ENCODE measurements around the gene CKAP4. TPM values are rescaled to one million over a fixed set of nuclear protein-coding genes. Genes with fewer than 3 reads are reported as not detected.

The CKAP4 gene
- total and polyA plus RNA-seq, 10 of the 15 experiments (the other 5 are each of a cell fraction or from before 2014, with no cell fraction given): 0.39 to 23.6 (median 11.1) TPM

- intact Hi-C loops (cut with micrococcal nuclease; ENCODE audit: unreplicated experiment): loop anchor here (1.0 to 10.0 kb wide), 3 partner anchors 55 to 688 kb away; partner anchors contain the start of gene POLR3B
- no peaks in the 10 kb centered on the region for H4K20me1 ChIP-seq (ENCODE audit: control insufficient read depth, insufficient read depth)
- WGBS (ENCODE audit: insufficient coverage, insufficient replicate concordance, low lambda C conversion rate, missing lambda C conversion rate): 36% methylated on average over 11 of the region's 11 CpGs
- in situ Hi-C loops (cut with MboI): loop anchor here (5.0 kb wide), 1 partner anchor 55 kb away; no protein-coding TSS in a partner anchor
- H3K4me2 ChIP-seq (ENCODE audit: control insufficient read depth, insufficient read depth): no peak overlapping the region; the same call in 1 of the 2 replicates
- TF ChIP-seq GABPA (IDR thresholded peaks at IDR 0.05; ENCODE audit: low read depth): no peak
- TF ChIP-seq CTCF (IDR thresholded peaks at IDR 0.05 in 2 of 3, conservative IDR thresholded peaks at IDR 0.05 in 1 of 3; ENCODE audit: control insufficient read depth in 2 of 3, extremely low read depth in 1 of 3, insufficient read depth in 1 of 3, low read depth in 3 of 3, low read length in 3 of 3): peak; percentile 53 to 78 (median 60); a peak in 5 of 6 replicates
- no peak for TF ChIP-seq NR2C1 (IDR thresholded peaks at IDR 0.05)
- peak; percentile 85; the same call in 1 of the 2 replicates for TF ChIP-seq SMC3 (IDR thresholded peaks at IDR 0.05; ENCODE audit: borderline replicate concordance, low read length)
- TF ChIP-seq RAD51 (IDR thresholded peaks at IDR 0.05): peak; percentile 58; the same call in 1 of the 2 replicates
- peak; percentile 78 for TF ChIP-seq RAD21 (IDR thresholded peaks at IDR 0.05; ENCODE audit: insufficient read depth, low read depth, low read length)
- H3K79me2 ChIP-seq (ENCODE audit: control insufficient read depth, insufficient read depth, low read length): no peaks in the 10 kb centered on the region
- DNase-seq (ENCODE audit: low read depth, low spot score): no peak
- H3K27me3 ChIP-seq (replicated peaks in 1 of 2; ENCODE audit: control insufficient read depth in 2 of 2, insufficient read depth in 2 of 2, low read length in 1 of 2): peaks cover 2% of the 10 kb centered on the region in 2 experiments; a peak in 3 of 4 replicates
- SMC1A ChIA-PET (ENCODE audit: uncharacterized antibody, unreplicated experiment): interaction anchor here (0.9 to 5.2 kb wide), 16 partner anchors 41 to 806 kb away, joined by 3 to 57 read pairs (median 5); partner anchors contain the start of genes POLR3B and TCP11L2
- no peaks in the 10 kb centered on the region for H3K9me3 ChIP-seq (replicated peaks; ENCODE audit: control insufficient read depth, insufficient read depth, low read length)
- POLR2A ChIA-PET: no interaction called here
- ATAC-seq: peak; percentile 68
- CTCF ChIA-PET: interaction anchor here (0.7 to 8.5 kb wide), 28 partner anchors 8 to 878 kb away, joined by 3 to 206 read pairs (median 4); partner anchors contain the start of gene POLR3B
- H3K4me1 ChIP-seq (ENCODE audit: control insufficient read depth, insufficient read depth, low read length): no peaks in the 10 kb centered on the region
- H3K27ac ChIP-seq (ENCODE audit: control insufficient read depth, insufficient read depth): no peak overlapping the region
- no TSS peak for BruUV-seq (replicated peaks)
- no peak overlapping the region for H2AFZ ChIP-seq (ENCODE audit: control insufficient read depth, low read depth, low read length)
- H3K9ac ChIP-seq (ENCODE audit: control insufficient read depth, insufficient read depth, low read length): no peak overlapping the region
- FAIRE-seq: peak; percentile 84
- H3K36me3 ChIP-seq (ENCODE audit: control insufficient read depth in 2 of 2, insufficient read depth in 2 of 2, low read length in 1 of 2): no peaks in the 10 kb centered on the region
- RAD21 ChIA-PET (ENCODE audit: unreplicated experiment): interaction anchor here (0.6 to 3.6 kb wide), 12 partner anchors 8 to 692 kb away, joined by 3 to 44 read pairs (median 4); partner anchors contain the start of gene POLR3B
- no peak overlapping the region for H3K4me3 ChIP-seq
Observed at GRCh38 chr12:106226884-106227640, 20.8 kb downstream of the CKAP4 start.
